Umbilical cord (tissue), 2 donors: ENCODE results near the gene ARRB1. TPM values are rescaled to one million over a fixed set of nuclear protein-coding genes. Genes with fewer than 3 reads are reported as not detected.

Experiments
- DNase-seq: peaks from one replicate; pipeline ENCODE4 v3.0.0-alpha.2; 2015; ENCODE audit warnings: low spot score
- total RNA-seq: library from RNA; depleted of rRNA; stranded (reverse); fragments of >200 nt; gene quantifications from one replicate; pipeline ENCODE4 v1.2.3, GENCODE V29; 2014; ENCODE audit warnings: low replicate concordance; ENCODE audit not compliant: insufficient read depth

Gene ARRB1
- total RNA-seq, 1 donor from 2014 or later = 7.5 TPM

DNA sequence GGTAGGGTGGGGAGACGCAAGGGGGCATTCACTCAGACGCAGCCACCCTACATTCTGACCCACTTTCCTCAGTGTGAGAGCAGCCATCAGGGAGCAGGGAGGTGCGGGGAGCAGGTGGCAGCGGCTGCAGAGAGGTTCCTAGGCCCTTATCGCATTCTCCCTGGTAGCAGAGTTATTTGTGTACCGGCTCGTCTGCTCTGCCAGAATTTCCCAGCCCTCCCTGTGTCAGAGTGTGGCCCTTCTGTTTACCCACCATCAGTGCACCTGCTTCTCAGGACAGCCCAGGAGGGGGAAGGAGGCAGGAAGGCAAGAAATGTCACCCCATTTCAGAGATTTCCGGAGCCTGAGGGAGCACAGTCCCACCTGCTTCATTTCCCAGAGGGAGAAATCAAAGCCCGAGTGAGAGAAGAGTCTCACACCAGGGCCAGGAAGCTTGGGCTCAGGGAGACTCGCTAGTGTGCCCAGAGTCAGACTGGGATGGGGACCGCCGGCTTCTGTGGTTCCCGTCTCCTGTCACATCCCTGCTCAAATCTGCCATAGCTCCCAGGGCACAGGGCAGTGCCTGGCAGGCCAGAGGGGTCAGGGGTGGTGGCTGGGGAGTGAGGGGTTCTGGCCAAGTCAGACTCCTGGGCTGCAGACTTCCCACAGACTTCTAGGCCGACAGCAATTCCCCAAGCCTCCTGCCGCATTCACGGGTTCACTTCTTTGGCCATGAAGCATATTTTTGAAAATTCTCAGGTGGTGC lies 49.7 kb downstream of the ARRB1 start:
- DNase-seq = no peak

DNA sequence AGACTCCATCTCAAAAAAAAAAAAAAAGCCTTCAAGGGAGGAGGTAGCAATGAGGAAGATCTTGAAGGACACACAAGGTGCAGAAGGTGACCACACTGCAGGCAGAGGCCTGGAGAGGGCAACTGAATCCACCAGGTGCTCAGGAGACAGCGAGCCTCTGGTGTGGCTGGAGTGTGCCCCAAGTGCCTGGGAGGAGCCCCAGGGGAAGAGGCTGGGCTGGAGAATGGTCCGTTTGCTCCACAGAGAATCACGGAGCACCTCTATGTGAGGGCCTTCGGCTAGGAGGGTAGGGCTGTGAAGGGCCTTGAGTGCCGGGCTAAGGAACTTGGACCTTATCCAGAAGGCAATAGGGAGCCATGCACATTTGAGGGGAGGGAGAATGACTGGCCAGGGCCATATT lies 50.3 kb downstream of the ARRB1 start:
- DNase-seq = no peak

DNA sequence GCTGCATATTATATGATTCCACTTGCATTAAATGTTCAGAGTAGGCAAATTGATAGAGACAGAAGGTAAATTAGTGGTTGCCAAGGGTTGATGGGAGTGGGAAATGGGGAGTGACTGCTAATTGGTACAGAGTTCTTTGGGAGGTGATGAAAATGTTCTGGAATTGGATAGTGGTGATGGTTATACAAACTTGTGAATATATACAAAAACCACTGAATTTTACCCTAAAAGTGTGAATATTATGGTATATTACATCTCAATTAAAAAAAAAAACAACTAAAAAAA lies 52.5 kb downstream of the ARRB1 start:
- no peak for DNase-seq

DNA sequence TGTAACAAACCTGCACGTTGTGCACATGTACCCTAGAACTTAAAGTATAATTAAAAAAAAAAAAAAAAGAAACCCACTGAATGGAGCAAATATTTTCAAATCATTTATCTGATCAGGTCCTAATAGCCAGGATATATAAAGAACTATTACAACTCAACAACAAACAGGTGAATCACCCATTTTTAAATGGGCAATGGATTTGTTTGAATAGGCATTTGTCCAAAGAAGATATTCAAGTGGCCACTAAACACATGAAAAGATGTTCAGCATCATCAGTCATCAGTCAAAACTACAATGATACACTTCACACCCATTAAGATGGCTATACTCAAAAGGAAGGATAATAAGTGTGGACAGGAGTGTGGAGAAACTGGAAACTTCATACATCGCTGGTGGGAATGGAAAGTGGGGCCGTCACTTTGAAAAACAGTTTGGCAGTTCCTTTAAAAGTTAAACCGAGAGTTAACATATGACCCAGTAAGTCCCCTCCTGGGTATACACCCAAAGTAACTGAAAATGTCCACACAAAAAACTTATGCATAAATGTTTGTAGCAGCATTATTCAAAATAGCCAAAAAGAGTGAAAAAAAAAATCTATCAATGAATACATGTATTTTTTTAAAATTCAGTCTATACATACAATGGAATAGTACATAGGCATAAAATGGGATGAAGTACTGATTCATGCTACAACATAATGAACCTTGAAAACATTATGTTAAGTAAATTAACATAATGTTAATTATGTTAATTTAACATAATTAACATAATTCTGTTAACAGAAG lies 53.1 kb downstream of the ARRB1 start:
- DNase-seq = no peak

DNA sequence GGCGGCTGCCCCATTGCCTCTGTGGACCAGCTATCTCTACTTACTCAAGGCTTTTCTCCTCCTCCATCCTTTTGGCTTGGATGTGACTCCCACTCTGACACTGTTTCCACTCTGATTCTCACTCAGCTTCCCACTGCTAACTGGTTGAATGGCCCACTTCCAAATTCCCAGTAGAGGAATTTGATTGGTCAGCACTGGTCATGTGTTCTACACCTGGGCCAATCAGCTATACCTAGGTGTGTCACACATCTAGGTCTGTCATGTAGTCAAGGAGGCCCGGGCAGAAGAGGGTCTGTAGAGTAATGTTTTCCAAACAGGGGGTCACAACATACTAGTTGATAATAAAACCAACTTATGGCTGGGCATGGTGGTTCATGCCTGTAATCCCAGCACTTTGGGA lies 57.6 kb downstream of the ARRB1 start:
- no peak for DNase-seq

DNA sequence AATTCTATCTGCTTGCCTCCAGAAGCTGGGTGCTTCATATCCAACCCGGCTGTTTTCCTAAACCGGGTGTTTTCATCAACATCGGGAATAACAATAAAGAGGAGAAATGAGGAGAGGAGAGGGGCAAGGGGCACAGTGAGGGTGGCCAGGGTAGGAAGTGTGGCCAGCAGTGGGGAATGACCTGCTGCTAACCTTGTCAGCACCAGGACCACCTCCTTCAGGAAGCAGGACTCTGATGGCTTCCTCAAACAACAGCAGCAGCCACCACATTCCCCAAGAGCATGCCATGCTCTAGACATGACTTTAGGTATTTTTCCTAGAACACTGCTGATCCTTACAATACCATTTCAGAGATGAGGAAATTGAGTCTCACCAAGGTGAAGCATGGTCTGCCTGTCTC lies 58.5 kb downstream of the ARRB1 start:
- no peak for DNase-seq

DNA sequence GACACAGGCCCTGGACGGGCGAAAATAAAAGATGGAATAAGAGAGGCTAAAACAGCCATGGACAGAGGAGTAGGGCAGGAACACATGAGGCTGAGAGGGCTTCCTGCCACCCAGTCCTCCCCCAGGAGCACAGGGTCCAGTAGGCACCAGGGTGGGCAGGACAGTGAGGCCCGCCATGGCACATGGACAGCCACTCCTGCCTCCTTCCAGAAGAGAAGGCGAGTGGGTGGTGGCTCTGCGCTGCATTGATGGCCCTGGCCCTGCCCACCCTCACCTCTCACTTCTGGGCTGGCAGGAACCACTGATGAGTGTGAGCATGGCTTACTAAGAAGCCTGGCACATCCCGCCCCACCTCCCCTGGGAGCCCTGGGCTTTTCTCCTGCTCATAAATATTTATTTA lies 59.7 kb downstream of the ARRB1 start:
- no peak for DNase-seq

DNA sequence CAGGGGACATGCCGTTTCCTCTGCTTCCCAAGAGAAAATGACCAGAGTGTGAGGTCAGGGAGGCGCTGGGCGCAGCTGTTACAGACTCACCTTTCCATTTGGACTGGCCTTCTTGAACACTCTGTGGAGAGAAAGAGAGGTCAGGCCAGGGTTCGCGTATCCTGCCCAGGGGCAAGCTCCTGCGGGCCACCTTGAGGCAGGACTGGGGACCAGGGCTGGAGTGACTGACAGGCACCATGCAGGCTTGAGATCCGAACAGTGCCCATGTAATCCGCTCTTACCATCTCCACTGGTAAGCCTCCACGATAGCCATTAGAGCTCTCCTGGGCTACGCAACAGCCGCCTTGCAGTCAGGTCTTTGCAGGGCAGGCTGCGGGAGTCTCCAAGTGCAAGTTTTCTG lies 61.5 kb downstream of the ARRB1 start:
- no peak for DNase-seq

DNA sequence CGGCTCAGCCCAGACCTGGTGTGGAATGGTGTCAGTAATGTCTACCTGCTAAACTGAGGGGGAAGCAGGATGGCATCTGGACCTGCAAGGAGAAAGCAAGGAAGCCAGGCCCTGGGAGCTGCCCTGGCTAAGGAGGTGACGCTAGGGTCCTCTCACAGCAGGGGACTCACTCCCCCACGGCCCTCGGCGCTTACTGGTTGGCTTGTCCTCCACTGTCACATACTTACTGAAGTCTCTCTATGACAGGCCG lies 62.0 kb downstream of the ARRB1 start:
- no peak for DNase-seq

DNA sequence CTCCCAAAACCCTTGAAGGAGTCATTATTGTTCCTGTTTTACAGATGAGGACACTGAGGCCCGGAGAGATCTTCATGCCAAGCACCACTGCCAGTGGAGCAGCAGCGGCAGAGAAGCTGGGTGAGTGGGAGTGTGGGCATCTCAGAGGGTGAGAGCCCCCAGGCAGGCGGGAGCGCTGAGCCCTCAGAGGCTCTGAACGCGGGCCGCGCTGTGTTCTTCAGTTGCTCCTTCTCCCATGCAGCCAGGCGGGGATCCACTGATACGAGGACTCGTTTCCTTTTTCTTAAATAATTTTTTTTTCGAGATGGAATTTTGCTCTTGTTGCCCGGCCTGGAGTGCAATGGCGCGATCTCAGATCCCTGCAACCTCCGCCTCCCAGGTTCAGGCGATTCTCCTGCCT lies 63.9 kb downstream of the ARRB1 start:
- DNase-seq = no peak

DNA sequence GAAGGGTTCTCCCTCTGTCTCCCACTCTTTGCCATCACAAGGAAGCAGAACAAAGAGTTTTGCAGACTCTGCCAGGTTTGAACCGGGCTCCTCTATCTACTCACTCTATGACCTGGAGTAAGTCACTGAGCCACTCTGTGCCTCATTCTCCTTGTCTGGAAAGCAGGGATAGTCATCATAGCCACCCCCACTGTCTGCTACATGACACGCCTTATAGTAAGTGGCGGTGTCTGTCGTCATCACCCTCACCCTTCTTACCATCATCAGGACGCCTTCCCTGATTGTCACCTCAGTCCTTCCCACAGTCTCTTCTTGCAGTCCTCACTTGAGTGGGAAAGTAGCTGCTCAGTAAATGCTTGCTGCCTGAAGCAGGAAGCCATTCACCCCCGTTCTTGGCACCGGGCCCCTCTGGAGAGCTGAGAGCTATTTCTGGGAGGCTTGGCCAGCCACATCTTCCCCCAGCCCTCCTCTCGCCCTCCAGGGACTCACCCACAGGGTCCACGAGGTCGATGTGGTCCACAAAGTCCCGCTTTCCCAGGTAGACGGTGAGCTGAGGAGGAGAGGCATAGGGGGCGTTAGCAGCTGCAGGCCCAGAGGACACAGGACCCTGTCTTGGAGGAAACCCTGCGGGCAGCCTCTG lies 64.5 kb downstream of the ARRB1 start:
- DNase-seq = no peak

DNA sequence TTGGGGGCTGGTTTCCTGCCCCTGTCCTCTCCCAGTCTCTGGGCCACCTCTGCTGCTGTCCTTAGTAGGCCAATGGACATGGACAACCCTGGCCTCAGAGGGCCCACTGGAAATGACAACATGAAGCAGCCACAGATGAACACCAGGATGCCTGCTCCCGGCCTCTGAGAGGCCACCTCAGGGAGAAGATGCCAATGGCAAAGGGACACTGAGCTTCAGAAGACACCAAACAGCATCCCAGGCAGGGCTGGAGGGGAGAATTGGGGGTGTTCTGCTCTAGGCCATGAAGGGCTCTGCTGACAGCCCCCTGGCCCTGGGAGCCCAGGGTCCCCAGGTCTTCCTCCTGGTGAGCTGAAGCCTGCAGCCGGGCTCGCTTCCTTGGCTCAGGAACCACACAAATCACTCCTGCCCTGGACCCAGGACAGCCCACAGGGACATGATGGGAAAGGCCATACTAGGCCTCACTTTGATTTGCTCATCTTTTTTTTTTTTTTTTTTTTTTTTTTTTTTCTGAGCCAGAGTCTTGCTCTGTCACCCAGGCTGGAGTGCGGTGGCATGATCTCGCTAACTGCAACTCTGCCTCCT lies 65.6 kb downstream of the ARRB1 start:
- DNase-seq = no peak

DNA sequence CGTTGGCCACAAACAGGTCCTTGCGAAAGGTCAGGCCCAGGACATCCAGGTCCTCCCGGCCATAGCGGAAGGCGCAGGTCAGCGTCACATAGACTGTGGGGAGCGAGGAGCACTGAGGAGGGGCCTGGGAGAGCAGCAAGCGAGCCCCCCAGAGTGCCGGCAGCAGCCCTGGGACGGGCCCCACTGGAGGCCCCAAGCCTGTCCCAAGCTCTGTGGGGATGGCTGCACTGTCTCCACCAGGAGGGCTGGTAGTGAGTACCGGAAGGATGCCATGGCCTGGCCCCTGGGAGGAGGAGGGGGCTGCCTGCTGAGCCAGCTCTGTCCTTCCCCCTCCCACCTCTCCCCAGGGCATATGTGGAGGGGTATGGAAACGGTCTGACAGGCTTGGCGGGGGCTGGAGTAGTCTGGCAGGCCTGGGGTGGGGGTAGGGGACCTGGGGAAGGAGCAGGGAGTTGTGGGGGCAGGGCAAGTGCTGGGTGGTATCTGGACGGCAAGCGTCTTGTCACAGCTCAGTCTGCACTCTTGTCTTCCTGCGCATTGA lies 68.0 kb downstream of the ARRB1 start:
- DNase-seq = no peak

DNA sequence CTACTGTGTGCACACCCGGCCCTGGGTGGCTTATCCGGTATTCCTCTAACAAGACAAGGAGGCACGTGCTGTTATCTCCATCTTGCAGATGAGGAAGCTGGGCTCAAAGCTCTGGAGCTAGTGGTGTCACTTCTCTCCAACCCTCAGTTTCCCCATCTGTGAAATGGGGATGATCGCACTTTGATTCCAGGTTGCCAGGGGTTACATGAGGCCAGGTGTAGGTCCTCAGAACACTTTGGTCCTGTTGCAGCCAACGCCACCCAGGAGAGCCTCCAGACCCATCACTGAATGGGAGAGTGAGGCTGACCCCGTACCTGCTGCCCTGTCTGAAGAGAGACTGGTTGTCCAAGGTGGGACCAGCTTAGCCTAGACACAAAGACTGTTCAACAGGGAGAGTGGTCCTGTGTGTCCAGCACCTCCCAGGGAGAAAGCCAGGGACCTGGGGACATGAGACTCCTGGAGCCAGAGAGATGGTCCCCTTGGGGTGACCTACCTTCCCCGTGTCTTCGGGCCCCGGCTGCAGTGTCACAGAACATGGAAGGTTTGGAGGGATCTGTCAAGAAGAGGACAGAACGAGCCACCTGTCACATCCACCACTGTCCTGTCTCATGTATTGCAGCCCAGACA lies 69.9 kb downstream of the ARRB1 start:
- DNase-seq = no peak

DNA sequence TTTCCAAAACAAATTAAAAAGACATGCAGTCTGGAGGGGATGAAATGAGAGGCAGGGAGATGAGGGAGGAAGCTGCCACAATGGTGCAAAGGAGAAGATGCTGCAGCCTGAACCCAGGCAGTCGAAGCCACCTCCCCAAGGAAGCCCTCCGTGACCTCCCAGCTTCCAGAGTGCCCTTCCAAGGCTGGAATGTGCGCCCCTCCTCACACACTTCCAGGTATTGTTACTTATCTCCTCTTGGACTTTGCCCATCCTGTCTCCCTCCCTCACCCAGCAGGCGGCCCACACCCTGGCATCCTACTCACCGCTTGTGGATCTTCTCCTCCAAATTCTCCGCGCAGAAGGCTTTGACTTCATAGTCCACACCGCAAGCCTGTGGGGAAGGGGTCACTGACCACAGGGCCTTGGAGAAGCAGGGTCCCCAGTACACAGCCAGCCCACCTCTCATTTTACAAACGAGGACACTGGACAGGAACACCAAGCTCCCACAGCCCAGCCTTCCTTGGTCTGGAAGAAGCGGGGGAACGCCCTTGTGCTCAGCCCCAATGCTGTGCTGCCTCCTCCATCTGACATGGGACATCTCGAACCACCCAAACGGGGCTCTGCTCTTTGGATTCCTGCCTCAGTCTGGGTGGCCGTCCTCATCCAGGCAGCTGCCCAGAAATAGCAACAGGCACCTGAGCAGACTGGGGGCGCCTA lies 70.5 kb downstream of the ARRB1 start:
- DNase-seq = no peak

DNA sequence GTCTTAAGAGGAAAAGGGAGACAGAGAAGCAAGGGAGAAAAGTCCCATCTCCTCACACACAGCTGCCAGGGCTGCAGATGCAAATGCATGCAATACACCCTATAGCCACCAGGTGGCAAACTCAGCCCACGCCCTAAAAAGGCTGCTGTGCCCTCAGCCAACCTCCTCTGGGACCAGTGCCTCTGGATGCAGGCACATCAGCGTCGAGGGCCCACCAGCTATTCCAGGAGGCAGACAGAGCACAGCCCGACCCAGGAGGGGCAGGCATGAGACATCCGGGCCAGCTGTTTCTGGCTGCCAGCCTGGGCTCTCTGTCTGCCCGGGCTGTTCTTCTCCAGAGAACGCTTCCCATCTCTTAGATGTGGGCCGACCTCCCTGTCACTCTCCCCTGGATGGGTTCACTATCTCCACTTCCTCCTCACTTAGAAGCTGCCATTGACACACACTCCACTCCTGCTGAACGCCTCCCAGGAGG lies 71.2 kb downstream of the ARRB1 start:
- DNase-seq = peak; percentile 79

DNA sequence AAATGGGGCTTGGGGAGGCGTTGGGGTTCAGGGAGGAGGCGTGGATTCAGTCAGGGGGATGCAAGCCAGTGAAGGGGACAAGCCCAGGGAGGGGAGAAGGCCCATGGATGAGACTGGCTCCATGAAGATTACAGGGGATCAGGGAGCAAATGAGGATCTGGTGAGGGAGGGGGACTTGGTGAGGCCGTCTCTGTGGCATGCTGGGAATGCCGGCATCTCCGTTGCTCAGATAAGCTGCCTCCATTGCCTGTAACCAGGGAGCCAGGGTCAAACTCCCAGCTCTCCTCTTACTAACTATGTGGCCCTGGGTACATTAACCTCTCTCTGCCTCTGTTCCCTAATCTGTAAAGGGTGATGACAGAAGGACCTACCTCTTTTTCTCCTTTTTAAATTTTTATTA lies 72.2 kb downstream of the ARRB1 start:
- DNase-seq = peak; percentile 28

DNA sequence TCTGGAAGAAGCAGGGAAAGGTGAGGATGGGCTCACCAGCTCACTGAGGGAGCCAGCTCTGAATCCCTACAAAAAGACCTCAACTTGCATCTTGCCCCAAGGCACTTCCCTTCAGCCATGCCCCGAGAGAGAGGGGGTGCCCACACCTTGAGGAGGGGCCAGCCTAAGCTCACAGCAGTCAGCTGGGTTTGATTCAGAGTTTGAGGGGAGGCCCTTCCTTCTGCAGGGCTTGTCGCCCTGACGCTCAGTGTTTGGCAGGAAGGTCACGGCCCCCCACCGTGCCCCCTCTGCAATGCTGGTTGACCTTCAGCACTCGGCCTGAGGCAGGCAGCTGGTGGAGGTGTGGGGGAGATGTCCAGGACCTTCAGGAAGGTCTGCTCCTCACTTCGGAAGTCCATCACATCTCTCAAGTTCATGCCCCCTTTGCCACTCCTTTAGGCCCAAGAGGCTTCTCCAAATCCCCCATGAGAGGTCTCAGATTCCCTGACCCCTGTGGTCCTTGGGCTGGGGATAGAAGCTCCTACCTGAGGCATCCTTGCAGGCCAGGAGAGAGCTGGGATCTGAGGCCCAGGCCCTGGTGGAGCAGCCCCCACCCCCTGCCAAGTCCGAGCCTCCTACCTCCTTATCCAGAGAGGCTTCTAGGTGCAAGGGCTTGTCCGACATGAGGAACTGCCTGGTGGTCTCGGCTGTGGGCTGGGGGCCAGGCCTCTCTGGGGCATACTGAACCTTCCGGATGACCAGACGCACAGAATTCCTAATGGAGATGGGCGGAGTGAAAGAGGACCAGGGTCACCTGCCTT lies 73.3 kb downstream of the ARRB1 start:
- DNase-seq = no peak

DNA sequence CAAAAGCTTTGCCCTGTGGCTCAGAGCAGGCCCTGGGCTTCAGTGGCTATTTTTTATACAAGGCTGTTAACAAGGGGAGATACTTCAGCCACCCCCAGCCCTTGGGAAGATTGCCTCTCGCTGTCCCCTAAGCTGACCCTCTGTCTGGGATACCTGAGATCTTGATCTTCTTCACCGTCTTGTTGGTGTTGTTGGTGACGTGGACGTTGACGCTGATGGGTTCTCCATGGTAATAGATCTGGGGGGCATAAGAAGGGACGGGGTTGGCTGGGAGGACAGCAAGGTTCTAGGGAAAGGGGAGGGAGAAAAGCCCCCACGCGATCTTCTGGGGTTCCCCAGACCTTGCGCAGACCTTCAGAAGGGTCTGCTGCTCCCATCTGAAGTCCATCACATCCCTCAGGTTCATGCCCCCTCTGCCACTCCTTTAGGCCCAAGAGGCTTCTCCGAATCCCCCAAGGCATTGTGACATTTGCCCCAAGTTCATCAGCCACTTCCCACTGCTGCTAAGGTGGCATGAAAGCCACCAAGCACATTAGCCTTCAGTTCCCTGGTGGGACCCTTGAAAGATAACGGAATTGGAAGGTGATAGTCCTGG lies 74.2 kb downstream of the ARRB1 start:
- DNase-seq = no peak

DNA sequence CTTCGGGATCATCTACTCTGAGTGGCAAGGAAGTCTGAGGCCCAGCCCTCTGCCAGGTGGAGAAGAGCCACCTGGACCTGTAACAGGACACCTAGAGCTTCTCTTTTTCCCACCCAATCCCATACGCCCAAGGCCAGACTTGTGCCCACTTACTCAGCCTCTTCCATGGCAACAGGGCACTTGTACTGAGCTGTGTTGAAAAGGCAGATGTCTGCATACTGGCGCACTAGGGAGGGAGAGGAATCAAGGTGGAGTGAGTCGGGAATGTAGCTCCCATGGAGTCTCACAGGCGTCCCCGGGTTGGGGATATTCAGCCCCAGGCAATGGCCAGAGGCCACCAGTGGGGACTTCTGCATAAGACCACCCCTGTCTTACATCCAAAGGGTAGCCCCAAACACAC lies 74.8 kb downstream of the ARRB1 start:
- no peak for DNase-seq
